DOHH2 (cell line): ENCODE results near the gene AGBL4.
"Not testable (repeated sequence)": the region's sequence is repeated elsewhere in the genome, so short reads cannot be mapped to it uniquely, and the experiment has no call there.

Experiments
- H3F3A ChIP-seq: fragments of 200-600 bp; sonication (generic), shearing (Covaris generic); 2 replicates; pipeline ENCODE4 v1.6.0; 2016; ENCODE audit warnings: antibody characterized with exemption, mild to moderate bottlenecking; ENCODE audit not compliant: control insufficient read depth, insufficient read depth
- H3K27ac ChIP-seq: fragments of 200-600 bp; sonication (generic); 2 replicates; pipeline ENCODE4 v1.5.1; 2014; ENCODE audit warnings: low read depth, mild to moderate bottlenecking, low read length, moderate library complexity
- H3K27me3 ChIP-seq: fragments of 200-600 bp; sonication (generic); 2 replicates; pipeline ENCODE4 v1.6.1; 2014; ENCODE audit warnings: mild to moderate bottlenecking, low read length, mixed read lengths; ENCODE audit not compliant: control insufficient read depth
- H3K36me3 ChIP-seq: fragments of 200-600 bp; sonication (generic); 2 replicates; pipeline ENCODE4 v1.6.1; 2014; ENCODE audit warnings: mild to moderate bottlenecking, low read length, moderate library complexity, mixed read lengths; ENCODE audit not compliant: control insufficient read depth
- H3K4me1 ChIP-seq: fragments of 200-600 bp; sonication (generic); 2 replicates; pipeline ENCODE4 v1.6.1; 2014; ENCODE audit warnings: mild to moderate bottlenecking, low read length, mixed read lengths; ENCODE audit not compliant: control insufficient read depth
- H3K4me2 ChIP-seq: fragments of 200-600 bp; sonication (generic); 2 replicates; pipeline ENCODE4 v1.6.0; 2014; ENCODE audit warnings: mild to moderate bottlenecking, low read length, moderate library complexity
- H3K4me3 ChIP-seq: fragments of 200-600 bp; sonication (generic); 2 replicates; pipeline ENCODE4 v1.5.1; 2014; ENCODE audit warnings: mild to moderate bottlenecking, low read length, mixed read lengths
- H3K79me2 ChIP-seq: fragments of 200-600 bp; sonication (generic); 2 replicates; pipeline ENCODE4 v1.6.1; 2014; ENCODE audit warnings: mild to moderate bottlenecking, low read length, mixed read lengths; ENCODE audit not compliant: control insufficient read depth
- H3K9me2 ChIP-seq: fragments of 200-600 bp; sonication (generic); replicated peaks from 2 replicates; pipeline ENCODE4 v1.6.1; 2014; ENCODE audit warnings: mild to moderate bottlenecking, low read length, mixed read lengths; ENCODE audit not compliant: control insufficient read depth
- H3K9me3 ChIP-seq: fragments of 200-600 bp; sonication (generic); 2 replicates; pipeline ENCODE4 v1.6.1; 2014; ENCODE audit warnings: antibody characterized with exemption, low read length, mixed read lengths; ENCODE audit not compliant: control insufficient read depth, insufficient read depth
- H4K20me1 ChIP-seq: fragments of 200-600 bp; sonication (generic); 2 replicates; pipeline ENCODE4 v1.6.0; 2014; ENCODE audit warnings: low read depth, mild to moderate bottlenecking, antibody characterized with exemption, low read length, moderate library complexity; ENCODE audit not compliant: control insufficient read depth, insufficient read depth
- EZH2phosphoT487 ChIP-seq: fragments of 200-600 bp; sonication (generic); IDR thresholded peaks from 2 replicates; pipeline ENCODE4 v1.6.1; 2017; ENCODE audit warnings: borderline replicate concordance, mild to moderate bottlenecking, antibody characterized with exemption, low read length, moderate library complexity, mixed read lengths
- TF ChIP-seq, protein P1 (sequence below): fragments of 200-600 bp; sonication (generic); IDR thresholded peaks from one replicate; pipeline ENCODE4 v1.5.1; 2014; ENCODE audit warnings: antibody characterized with exemption, mild to moderate bottlenecking, low read depth, low read length; ENCODE audit not compliant: poor library complexity, severe bottlenecking

AGBL4 gene

GRCh38 chr1:49016030-49016977 is 1007.5 kb downstream of the AGBL4 start:
- no peaks in the 10 kb centered on the region for H3K4me1 ChIP-seq
- H3K4me3 ChIP-seq, result no peak overlapping the region
- H3K36me3 ChIP-seq, result no peaks in the 10 kb centered on the region
- no peaks in the 10 kb centered on the region for H3K27me3 ChIP-seq
- no peaks in the 10 kb centered on the region for H3K9me2 ChIP-seq
- H3K4me2 ChIP-seq, result no peak overlapping the region
- H3K27ac ChIP-seq, result no peak overlapping the region
- no peaks in the 10 kb centered on the region for H3K79me2 ChIP-seq
- TF ChIP-seq, protein P1, sequence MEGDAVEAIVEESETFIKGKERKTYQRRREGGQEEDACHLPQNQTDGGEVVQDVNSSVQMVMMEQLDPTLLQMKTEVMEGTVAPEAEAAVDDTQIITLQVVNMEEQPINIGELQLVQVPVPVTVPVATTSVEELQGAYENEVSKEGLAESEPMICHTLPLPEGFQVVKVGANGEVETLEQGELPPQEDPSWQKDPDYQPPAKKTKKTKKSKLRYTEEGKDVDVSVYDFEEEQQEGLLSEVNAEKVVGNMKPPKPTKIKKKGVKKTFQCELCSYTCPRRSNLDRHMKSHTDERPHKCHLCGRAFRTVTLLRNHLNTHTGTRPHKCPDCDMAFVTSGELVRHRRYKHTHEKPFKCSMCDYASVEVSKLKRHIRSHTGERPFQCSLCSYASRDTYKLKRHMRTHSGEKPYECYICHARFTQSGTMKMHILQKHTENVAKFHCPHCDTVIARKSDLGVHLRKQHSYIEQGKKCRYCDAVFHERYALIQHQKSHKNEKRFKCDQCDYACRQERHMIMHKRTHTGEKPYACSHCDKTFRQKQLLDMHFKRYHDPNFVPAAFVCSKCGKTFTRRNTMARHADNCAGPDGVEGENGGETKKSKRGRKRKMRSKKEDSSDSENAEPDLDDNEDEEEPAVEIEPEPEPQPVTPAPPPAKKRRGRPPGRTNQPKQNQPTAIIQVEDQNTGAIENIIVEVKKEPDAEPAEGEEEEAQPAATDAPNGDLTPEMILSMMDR, result no peak
- no peak for TF ChIP-seq EZH2phosphoT487
- no peaks in the 10 kb centered on the region for H3F3A ChIP-seq
- no peaks in the 10 kb centered on the region for H4K20me1 ChIP-seq
- H3K9me3 ChIP-seq, result no peaks in the 10 kb centered on the region

- H3K4me1 ChIP-seq, result no peaks in the 10 kb centered on the region
- H3K27ac ChIP-seq, result no peak overlapping the region
- no peaks in the 10 kb centered on the region for H3K36me3 ChIP-seq
- no peak overlapping the region for H3K4me3 ChIP-seq
- H4K20me1 ChIP-seq, result no peaks in the 10 kb centered on the region
- TF ChIP-seq, protein P1, result no peak
- TF ChIP-seq EZH2phosphoT487, result no peak
- H3K79me2 ChIP-seq, result no peaks in the 10 kb centered on the region
- no peaks in the 10 kb centered on the region for H3F3A ChIP-seq
- H3K9me2 ChIP-seq, result no peaks in the 10 kb centered on the region
- H3K4me2 ChIP-seq, result no peak overlapping the region
- no peaks in the 10 kb centered on the region for H3K27me3 ChIP-seq
- no peaks in the 10 kb centered on the region for H3K9me3 ChIP-seq
Observed at GRCh38 chr1:49013079-49013478, 1010.7 kb downstream of the AGBL4 start.

DNA sequence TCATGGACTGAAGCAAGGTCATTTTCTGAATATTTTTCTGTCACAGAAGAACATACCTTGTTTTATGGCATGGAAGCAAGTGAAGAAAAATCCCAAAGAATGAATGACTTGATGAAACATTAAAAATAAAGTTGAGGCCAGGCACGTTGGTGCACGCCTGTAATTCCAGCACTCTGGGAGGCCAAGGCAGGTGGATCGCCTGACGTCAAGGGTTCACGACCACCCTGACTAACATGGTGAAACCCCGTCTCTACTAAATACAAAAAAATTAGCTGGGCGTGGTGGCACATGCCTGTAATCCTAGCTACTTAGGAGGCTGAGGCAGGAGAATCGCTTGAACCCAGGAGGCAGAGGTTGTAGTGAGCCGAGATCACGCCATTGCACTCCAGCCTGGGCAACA is 1020.8 kb downstream of the AGBL4 start:
- H3F3A ChIP-seq, H3K4me3 ChIP-seq, H3K27ac ChIP-seq: not testable (repeated sequence)

DNA sequence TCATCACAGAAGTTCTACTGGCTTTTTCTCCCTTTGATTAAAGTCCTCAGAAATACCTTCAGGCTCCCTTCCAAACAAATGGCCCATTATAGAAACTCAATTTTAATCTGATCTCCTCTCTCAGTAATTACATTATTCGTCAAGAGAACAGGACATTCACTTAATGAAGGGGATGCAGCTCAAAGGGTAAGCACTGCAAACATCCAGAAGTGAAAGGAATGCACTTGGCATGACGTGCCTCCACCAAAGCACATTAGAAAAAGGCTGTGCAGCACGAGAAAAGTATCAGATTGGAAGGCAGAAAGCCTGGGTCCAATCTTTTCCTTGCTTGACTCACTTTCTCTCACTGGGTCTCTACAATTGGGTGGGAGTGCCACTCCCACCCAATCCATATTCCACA is 1024.4 kb downstream of the AGBL4 start:
- H3K4me1 ChIP-seq, result no peaks in the 10 kb centered on the region
- H3K27me3 ChIP-seq, result no peaks in the 10 kb centered on the region
- H3K4me2 ChIP-seq, result no peak overlapping the region
- H4K20me1 ChIP-seq, result no peaks in the 10 kb centered on the region
- H3F3A ChIP-seq, result no peaks in the 10 kb centered on the region
- no peaks in the 10 kb centered on the region for H3K79me2 ChIP-seq
- H3K27ac ChIP-seq, result no peak overlapping the region
- no peaks in the 10 kb centered on the region for H3K36me3 ChIP-seq
- H3K9me3 ChIP-seq, result no peaks in the 10 kb centered on the region
- no peak overlapping the region for H3K4me3 ChIP-seq
- H3K9me2 ChIP-seq, result no peaks in the 10 kb centered on the region
- no peak for TF ChIP-seq EZH2phosphoT487
- TF ChIP-seq, protein P1, result no peak

More for the DNA sequence above, 1020.8 kb downstream of the AGBL4 start:
- H3K27me3 ChIP-seq, H3K79me2 ChIP-seq, H3K9me2 ChIP-seq, H3K4me2 ChIP-seq, H4K20me1 ChIP-seq, H3K9me3 ChIP-seq, H3K4me1 ChIP-seq, H3K36me3 ChIP-seq: not testable (repeated sequence)
